Ectodermal cell (in vitro differentiated cells): ENCODE measurements around the gene FITM1.

Experiments used
- H3K27ac ChIP-seq: 2 replicates; pipeline ENCODE4 v1.7.0; 2013; ENCODE audit warnings: mild to moderate bottlenecking, low read depth, low read length; ENCODE audit not compliant: insufficient read depth, poor library complexity, severe bottlenecking
- H3K27me3 ChIP-seq: 2 replicates; pipeline ENCODE4 v1.7.0; 2013; ENCODE audit warnings: mild to moderate bottlenecking, low read length; ENCODE audit not compliant: insufficient read depth, control insufficient read depth, poor library complexity, severe bottlenecking
- H3K36me3 ChIP-seq: one replicate; pipeline ENCODE4 v1.7.0; 2013; ENCODE audit warnings: low read length; ENCODE audit not compliant: control insufficient read depth, insufficient read depth
- H3K4me1 ChIP-seq: one replicate; pipeline ENCODE4 v1.7.0; 2013; ENCODE audit warnings: low read length; ENCODE audit not compliant: control insufficient read depth, insufficient read depth
- H3K4me3 ChIP-seq: 2 replicates; pipeline ENCODE4 v1.7.0; 2013; ENCODE audit warnings: low read depth, low read length, control low read depth; ENCODE audit not compliant: insufficient read depth
- H3K9me3 ChIP-seq: 2 replicates; pipeline ENCODE4 v1.7.0; 2013; ENCODE audit warnings: mild to moderate bottlenecking, low read length, moderate library complexity; ENCODE audit not compliant: control insufficient read depth
- WGBS, 2 experiments: methylation state at CpG; one replicate each; pipeline ENCODE4 v1.1.7; 2013; ENCODE audit warnings: missing lambda C conversion rate in 2 of 2; 5-methylcytosine and 5-hydroxymethylcytosine counted together

The FITM1 gene

GRCh38 chr14:24132061-24132685 lies 1.7 kb downstream of the FITM1 start:
- H3K9me3 ChIP-seq = no peaks in the 10 kb centered on the region
- H3K4me3 ChIP-seq = no peak overlapping the region
- no peaks in the 10 kb centered on the region for H3K4me1 ChIP-seq
- no peak overlapping the region for H3K27ac ChIP-seq
- WGBS, 2 experiments = 92% methylated on average over 24 of the region's 24 CpGs
- H3K36me3 ChIP-seq = no peaks in the 10 kb centered on the region
- peaks cover 5% of the 10 kb centered on the region for H3K27me3 ChIP-seq

- H3K4me3 ChIP-seq = no peak overlapping the region
- peaks cover under 1% of the 10 kb centered on the region for H3K36me3 ChIP-seq
- no peak overlapping the region for H3K27ac ChIP-seq
- WGBS, 2 experiments = 92 to 96% methylated on average over 2 of the region's 2 CpGs
- H3K9me3 ChIP-seq = no peaks in the 10 kb centered on the region
- peaks cover 5% of the 10 kb centered on the region for H3K27me3 ChIP-seq
- no peaks in the 10 kb centered on the region for H3K4me1 ChIP-seq
Measured at GRCh38 chr14:24132976-24133375, 2.5 kb downstream of the FITM1 start.

GRCh38 chr14:24133735-24134134 lies 3.3 kb downstream of the FITM1 start:
- WGBS, 2 experiments = no CpG with 5 or more reads among the region's 1 CpG
- peaks cover 5% of the 10 kb centered on the region for H3K27me3 ChIP-seq
- no peaks in the 10 kb centered on the region for H3K9me3 ChIP-seq
- no peak overlapping the region for H3K4me3 ChIP-seq
- peaks cover 8% of the 10 kb centered on the region for H3K36me3 ChIP-seq
- H3K27ac ChIP-seq = no peak overlapping the region
- H3K4me1 ChIP-seq = no peaks in the 10 kb centered on the region

- no peaks in the 10 kb centered on the region for H3K9me3 ChIP-seq
- WGBS, 2 experiments = 16 to 17% methylated on average over 9 of the region's 9 CpGs
- H3K27ac ChIP-seq = no peak overlapping the region
- peaks cover 5% of the 10 kb centered on the region for H3K27me3 ChIP-seq
- H3K4me3 ChIP-seq = peak overlapping the region; percentile 81
- H3K4me1 ChIP-seq = peaks cover 2% of the 10 kb centered on the region
- peaks cover 14% of the 10 kb centered on the region for H3K36me3 ChIP-seq
Measured at GRCh38 chr14:24135584-24135833, 5.0 kb downstream of the FITM1 start.

GRCh38 chr14:24135834-24136683 lies 5.6 kb downstream of the FITM1 start, which contains the start of gene PSME1:
Gene PSME1 (plus strand): TSS chr14:24136194. CDS start chr14:24136263, 69 bp downstream.
- H3K9me3 ChIP-seq = no peaks in the 10 kb centered on the region

GRCh38 chr14:24136684-24137528 lies 6.4 kb downstream of the FITM1 start:
- H3K9me3 ChIP-seq = no peaks in the 10 kb centered on the region
- no peak overlapping the region for H3K27ac ChIP-seq
- WGBS, 2 experiments = 56 to 57% methylated on average over 10 to 13 of the region's 13 CpGs
- H3K4me3 ChIP-seq = peak overlapping the region; percentile 81
- peaks cover 5% of the 10 kb centered on the region for H3K27me3 ChIP-seq
- peaks cover 2% of the 10 kb centered on the region for H3K4me1 ChIP-seq
- H3K36me3 ChIP-seq = peaks cover 14% of the 10 kb centered on the region

More at GRCh38 chr14:24135834-24136683, 5.6 kb downstream of the FITM1 start, which contains the start of gene PSME1:
- 2% methylated on average over 75 of the region's 75 CpGs for WGBS, 2 experiments
- H3K36me3 ChIP-seq = peaks cover 14% of the 10 kb centered on the region
- peaks cover 2% of the 10 kb centered on the region for H3K4me1 ChIP-seq
- H3K4me3 ChIP-seq = peak within 1 kb of the TSS; percentile 81
- no peak within 1 kb of the TSS for H3K27ac ChIP-seq
- peaks cover 5% of the 10 kb centered on the region for H3K27me3 ChIP-seq

GRCh38 chr14:24137529-24138395 lies 7.3 kb downstream of the FITM1 start:
- peaks cover 14% of the 10 kb centered on the region for H3K36me3 ChIP-seq
- H3K4me1 ChIP-seq = peaks cover 2% of the 10 kb centered on the region
- no peak overlapping the region for H3K4me3 ChIP-seq
- WGBS, 2 experiments = 94 to 95% methylated on average over 8 of the region's 8 CpGs
- H3K9me3 ChIP-seq = no peaks in the 10 kb centered on the region
- no peak overlapping the region for H3K27ac ChIP-seq
- H3K27me3 ChIP-seq = peaks cover 5% of the 10 kb centered on the region

- 93 to 94% methylated on average over 13 of the region's 13 CpGs for WGBS, 2 experiments
- Histone ChIP-seq H3K9me3 (no peaks in the 10 kb centered on the region), H3K4me1 (peaks cover 2% of the 10 kb centered on the region), H3K36me3 (peaks cover 15% of the 10 kb centered on the region), H3K27me3 (peaks cover 5% of the 10 kb centered on the region), H3K27ac (no peak overlapping the region), H3K4me3 (no peak overlapping the region)
Measured at GRCh38 chr14:24138396-24139271, 8.2 kb downstream of the FITM1 start.
